ELF-1 (cell line): ENCODE results near the gene ZSWIM4.
A peak's percentile ranks its signal among the peaks of the same experiment; 100 is the strongest.

Experiments
- DNase-seq: peaks from one replicate; pipeline ENCODE4 v3.0.0-alpha.2; 2016; ENCODE audit warnings: low read depth, low spot score

Gene ZSWIM4

GRCh38 chr19:13808856-13809255 lies 13.6 kb downstream of the ZSWIM4 start:
- DNase-seq = no peak

- DNase-seq = no peak
Observed at GRCh38 chr19:13812544-13812943, 17.3 kb downstream of the ZSWIM4 start.

- DNase-seq = no peak
Observed at GRCh38 chr19:13813147-13813546, 17.9 kb downstream of the ZSWIM4 start.

DNA sequence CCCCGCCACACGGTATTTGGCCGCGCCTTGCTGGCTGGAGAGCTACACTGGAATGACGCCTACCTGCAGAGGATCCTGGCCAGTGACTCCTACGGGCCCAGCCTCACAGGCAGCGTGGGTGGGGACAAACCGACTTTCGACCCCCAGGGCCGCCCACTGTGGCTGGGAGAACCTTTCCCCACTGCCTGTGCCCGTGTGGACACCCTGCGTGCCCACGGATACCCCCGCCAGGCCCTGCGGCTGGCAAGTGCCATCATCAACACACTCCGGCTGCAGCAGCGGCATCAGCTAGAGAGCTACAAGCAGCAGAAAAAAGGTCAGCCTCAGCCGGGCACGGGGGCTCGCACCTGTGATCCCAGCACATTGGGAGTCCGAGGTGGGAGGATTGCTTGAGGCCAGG lies 19.3 kb downstream of the ZSWIM4 start:
- DNase-seq = no peak

- no peak for DNase-seq
Observed at GRCh38 chr19:13817018-13817614, 21.9 kb downstream of the ZSWIM4 start.

DNA sequence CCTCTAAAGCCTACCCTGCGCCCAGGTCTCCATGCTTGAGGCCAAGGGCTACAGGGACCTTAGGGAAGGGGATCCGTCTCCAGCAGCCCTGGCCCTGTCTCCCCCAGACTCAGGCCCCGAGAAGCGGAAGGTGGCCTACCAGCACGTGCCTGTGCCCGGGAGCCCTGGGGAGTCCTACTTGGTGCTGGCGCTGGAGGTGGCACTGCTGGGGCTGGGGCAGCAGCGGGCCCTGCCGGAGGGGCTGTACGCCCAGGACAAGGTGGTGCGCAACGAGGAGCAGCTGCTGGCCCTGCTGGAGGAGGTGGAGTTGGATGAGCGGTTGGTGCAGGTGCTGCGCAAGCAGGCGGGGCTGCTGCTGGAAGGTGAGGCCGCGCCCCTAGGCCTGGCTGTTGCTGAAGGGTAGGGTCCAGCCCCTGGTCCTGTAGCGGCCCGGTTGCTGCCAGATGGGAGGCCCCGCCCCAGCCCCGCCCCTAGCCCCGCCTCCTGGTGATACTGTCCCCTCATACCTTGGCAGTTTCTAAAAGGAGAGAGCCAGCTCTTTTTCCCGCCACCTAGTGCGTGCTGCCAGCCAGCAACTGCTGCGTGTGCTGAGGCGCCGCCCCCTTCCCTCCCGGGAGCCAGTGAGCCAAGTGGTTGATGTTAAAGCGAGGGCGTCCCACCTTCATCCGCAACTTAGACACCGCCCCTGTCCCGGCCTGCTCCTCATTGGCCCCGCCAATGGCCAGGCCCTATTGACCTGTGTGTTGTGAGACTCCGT lies 22.6 kb downstream of the ZSWIM4 start:
- peak; percentile 99 for DNase-seq

- DNase-seq = no peak
Observed at GRCh38 chr19:13819238-13819637, 24.0 kb downstream of the ZSWIM4 start.

- no peak for DNase-seq
Observed at GRCh38 chr19:13821292-13821691, 26.0 kb downstream of the ZSWIM4 start.

DNA sequence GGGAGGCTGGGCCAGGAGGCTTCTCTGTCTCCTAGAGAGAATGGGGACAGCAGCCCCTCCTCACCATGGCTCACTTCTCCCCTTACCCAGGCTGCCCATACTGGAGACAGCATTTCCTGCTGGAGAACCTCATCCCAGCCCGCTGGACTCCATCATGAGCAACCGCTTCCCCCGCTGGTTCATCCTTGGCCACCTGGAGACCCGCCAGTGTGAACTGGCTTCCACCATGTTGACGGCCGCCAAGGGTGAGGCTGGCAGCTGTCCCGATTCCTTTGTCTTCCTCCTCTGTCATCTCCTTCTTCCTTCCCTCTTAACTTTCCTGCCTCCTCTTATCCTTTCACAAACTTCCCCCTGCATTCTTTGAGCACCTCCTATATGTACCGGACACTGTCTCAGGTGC lies 28.0 kb downstream of the ZSWIM4 start:
- no peak for DNase-seq

DNA sequence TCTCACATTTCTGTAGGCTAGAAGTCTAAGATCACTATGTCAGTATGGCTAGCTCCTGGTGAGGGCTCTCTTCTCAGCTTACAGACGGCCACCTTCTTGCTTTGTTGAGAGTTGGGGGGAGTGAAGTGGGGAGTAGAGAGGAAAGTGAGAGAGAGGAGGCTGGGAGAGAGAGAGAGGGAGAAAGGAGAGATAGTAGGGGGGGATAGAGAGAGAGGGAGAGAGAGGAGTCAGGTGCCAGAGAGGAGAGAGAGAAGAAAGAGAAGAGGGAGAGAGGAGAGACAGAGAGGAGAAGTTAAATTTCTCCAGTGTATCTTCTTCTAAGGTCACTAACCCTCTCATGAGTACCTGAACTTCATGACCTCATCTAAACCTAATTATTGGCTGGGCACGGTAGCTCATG lies 28.7 kb downstream of the ZSWIM4 start:
- no peak for DNase-seq

- no peak for DNase-seq
Observed at GRCh38 chr19:13824703-13825102, 29.5 kb downstream of the ZSWIM4 start.

- peak; percentile 94 for DNase-seq
Observed at GRCh38 chr19:13825489-13826441, 30.5 kb downstream of the ZSWIM4 start.

GRCh38 chr19:13826652-13827235 lies 31.5 kb downstream of the ZSWIM4 start:
- no peak for DNase-seq

DNA sequence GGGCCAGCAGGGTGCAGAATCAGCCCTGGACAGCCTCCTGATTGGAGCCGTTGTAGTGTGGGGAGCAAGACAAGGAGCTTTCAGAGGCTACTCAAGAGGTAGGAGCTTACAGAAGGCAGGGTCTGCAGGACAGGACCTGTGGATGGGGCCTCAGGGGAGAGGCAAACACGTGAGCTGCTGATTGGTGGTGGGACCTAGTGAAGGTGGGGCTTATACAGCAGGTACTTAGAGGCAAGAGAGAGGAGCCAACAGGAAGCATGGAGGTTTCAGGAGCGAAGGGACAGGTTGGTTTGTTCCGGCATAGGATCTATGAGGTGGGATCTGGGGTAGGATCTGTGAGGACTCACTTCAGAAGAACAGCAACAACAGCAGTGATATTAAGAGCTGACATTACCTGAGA lies 32.4 kb downstream of the ZSWIM4 start:
- peak; percentile 79 for DNase-seq

DNA sequence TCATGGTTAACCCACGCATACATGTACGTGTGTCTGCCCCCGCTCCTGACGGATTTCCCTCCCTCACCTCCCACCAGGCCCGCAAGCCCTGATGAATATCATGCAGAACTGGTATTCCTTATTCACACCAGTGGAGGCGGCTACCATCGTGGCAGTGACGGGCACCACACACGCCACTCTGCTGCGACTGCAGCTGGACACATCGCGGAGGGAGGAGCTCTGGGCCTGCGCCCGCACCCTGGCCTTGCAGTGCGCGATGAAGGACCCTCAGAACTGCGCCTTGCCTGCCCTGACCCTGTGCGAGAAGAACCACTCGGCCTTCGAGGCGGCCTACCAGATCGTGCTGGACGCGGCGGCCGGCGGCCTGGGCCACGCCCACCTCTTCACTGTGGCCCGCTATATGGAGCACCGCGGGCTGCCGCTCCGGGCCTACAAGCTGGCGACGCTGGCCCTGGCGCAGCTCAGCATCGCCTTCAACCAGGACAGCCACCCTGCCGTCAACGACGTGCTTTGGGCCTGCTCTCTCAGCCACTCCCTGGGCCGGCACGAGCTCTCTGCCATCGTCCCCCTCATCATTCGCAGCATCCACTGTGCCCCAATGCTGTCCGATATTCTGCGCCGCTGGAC lies 35.0 kb downstream of the ZSWIM4 start:
- no peak for DNase-seq

GRCh38 chr19:13830741-13831536 lies 35.7 kb downstream of the ZSWIM4 start:
- no peak for DNase-seq

DNA sequence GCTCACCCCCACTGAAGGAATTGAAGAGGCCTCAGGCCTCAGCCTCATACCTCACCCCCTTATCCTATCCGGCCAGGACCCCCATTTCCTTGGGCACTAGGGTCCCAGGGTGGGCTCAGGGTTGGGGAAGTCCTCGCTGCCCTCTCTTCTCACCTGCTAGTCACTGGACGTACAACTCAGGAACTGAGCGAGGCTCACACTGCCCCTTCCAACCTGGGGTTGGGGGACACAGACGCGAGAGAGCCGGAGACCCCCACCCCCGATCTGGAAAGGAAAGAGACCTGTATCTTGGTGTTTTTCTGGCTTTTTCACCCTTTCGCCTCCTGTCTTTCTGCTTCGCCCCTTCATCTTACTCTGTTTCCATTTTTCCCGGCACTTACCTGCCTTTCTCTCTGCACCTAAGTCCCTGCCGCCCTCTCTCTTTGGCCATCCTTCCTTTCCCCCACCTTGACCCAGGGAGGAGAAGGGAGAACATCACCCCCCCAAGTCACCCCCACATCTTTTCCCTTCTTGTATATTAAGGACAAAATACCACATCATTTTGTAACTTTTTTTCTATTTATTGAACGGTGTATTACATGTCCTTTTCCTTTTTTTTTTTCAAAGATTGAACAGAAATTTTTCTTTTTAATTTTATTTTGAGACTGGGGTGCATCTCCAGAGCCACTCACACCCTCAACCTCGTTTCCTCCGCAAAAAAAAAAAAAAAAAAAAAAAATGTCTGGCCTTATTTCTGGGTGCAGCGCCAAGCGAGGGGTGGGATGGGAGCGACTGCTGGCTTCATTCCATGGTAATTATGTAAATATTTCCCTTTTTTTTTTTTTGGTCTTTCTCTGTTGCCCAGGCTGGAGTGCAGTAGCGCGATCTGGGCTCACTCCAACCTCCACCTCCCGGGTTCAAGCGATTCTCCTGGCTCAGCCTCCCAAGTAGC lies 36.6 kb downstream of the ZSWIM4 start:
- DNase-seq = no peak

DNA sequence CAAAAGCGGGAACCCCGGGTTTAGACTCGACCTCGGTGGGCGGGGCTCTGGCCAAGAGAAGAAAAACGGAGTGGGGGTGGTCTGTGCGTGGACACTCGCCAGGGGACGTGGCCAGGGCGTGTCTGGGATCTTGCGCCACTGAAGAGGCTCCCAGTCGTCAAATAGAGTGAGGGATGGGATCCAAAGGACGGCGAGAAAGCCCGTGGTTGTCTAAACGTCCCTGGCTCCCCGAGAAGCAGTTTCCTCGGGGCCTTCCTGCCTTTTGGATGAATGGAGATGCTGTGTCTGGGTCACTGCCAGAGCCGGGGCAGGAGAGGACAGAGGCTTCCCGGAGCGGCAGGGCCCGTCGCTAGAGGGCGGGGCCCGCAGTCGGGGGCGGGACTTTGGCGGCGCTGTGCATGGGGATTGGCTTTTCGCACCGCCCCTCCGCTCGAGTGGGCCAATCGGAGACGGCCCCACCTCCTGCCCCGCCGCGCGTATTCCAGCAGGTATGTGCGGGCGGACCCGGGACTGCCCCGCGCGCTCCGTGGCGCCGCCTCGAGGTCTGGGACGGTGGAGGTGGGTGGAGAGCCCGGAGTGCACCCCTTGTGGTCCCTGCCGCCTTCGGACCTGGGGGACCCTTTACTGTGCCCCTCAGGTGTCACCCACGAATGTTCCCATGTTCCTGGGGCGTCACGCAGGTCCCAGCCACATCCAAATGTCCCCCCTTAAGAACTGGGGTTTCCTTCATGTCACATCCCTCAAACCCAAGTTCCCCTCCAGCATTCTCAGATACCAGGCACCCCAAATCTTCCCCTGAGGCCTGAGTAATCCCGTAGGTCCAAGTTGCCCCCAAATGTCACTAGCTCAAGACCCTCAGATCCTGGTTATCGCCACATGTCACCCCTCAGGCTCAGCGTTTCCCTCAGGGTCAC lies 38.3 kb downstream of the ZSWIM4 start:
- peak; percentile 96 for DNase-seq
